Stimulated activated naive B cell treated with anti-CD40 and anti-IgM and Interleukin-4, amounts not matched to agents 10 μg/mL and 1 μg/mL and 100 μg/mL, for 72 hours (primary cell): ENCODE data around the gene RFT1.

Experiments
- ATAC-seq, 2 donors: fragments of 150-1000 bp; cut with Tn5 transposase; replicated peaks; 2 replicates each; pipeline ENCODE4 v1.10.0; 2021; ENCODE audit warnings: moderate library complexity in 1 of 2
- DNase-seq: peaks from one replicate; pipeline ENCODE4 v3.0.0; 2021
- H3K27ac Mint-ChIP-seq: one replicate; pipeline ENCODE4 v1.8.0; 2022; ENCODE audit warnings: mild to moderate bottlenecking, mixed read lengths
- H3K27me3 Mint-ChIP-seq, 2 donors: one replicate each; pipeline ENCODE4 v1.8.0; 2022; ENCODE audit warnings: mixed read lengths in 2 of 2
- H3K36me3 Mint-ChIP-seq, 2 donors: one replicate each; pipeline ENCODE4 v1.8.0; 2022; ENCODE audit warnings: mixed read lengths in 2 of 2, mild to moderate bottlenecking in 1 of 2
- H3K4me1 Mint-ChIP-seq, 2 donors: one replicate each; pipeline ENCODE4 v1.8.0; 2022; ENCODE audit warnings: mixed read lengths in 2 of 2, mild to moderate bottlenecking in 1 of 2
- H3K4me3 Mint-ChIP-seq, 2 donors: one replicate each; pipeline ENCODE4 v1.8.0; 2022; ENCODE audit warnings: mild to moderate bottlenecking in 2 of 2, mixed read lengths in 2 of 2, moderate library complexity in 1 of 2
- H3K9me3 Mint-ChIP-seq, 2 donors: one replicate each; pipeline ENCODE4 v1.8.0; 2022; ENCODE audit warnings: mixed read lengths in 2 of 2, mild to moderate bottlenecking in 1 of 2

RFT1 gene

GRCh38 chr3:53168175-53168923, 38.1 kb upstream of the RFT1 start:
- ATAC-seq, result no peak
- peak overlapping the region; percentile 68 for H3K27ac Mint-ChIP-seq

GRCh38 chr3:53167418-53168174, 37.4 kb upstream of the RFT1 start:
- Mint-ChIP-seq H3K4me1 (peaks cover 76 to 97% of the 10 kb centered on the region in 2 donors), H3K27ac (peak overlapping the region; percentile 43), H3K9me3 (no peaks in the 10 kb centered on the region), H3K36me3 (peaks cover 22 to 41% of the 10 kb centered on the region in 2 donors), H3K4me3 (peak overlapping the region; percentile 17 to 30), H3K27me3 (no peaks in the 10 kb centered on the region)
- peak; percentile 11 to 22 for ATAC-seq
- DNase-seq, result no peak

More at GRCh38 chr3:53168175-53168923, 38.1 kb upstream of the RFT1 start:
- H3K4me1 Mint-ChIP-seq, result peaks cover 76 to 96% of the 10 kb centered on the region in 2 donors
- H3K9me3 Mint-ChIP-seq, result no peaks in the 10 kb centered on the region
- no peak for DNase-seq
- H3K36me3 Mint-ChIP-seq, result peaks cover 20 to 41% of the 10 kb centered on the region in 2 donors
- H3K27me3 Mint-ChIP-seq, result no peaks in the 10 kb centered on the region
- peak overlapping the region; percentile 46 to 57 for H3K4me3 Mint-ChIP-seq

GRCh38 chr3:53166781-53167291, 36.6 kb upstream of the RFT1 start:
- H3K27me3 Mint-ChIP-seq, result no peaks in the 10 kb centered on the region
- H3K4me1 Mint-ChIP-seq, result peaks cover 73 to 95% of the 10 kb centered on the region in 2 donors
- peaks cover 26 to 42% of the 10 kb centered on the region in 2 donors for H3K36me3 Mint-ChIP-seq
- ATAC-seq (no peak), DNase-seq (no peak)
- peak overlapping the region; percentile 43 for H3K27ac Mint-ChIP-seq
- no peaks in the 10 kb centered on the region for H3K9me3 Mint-ChIP-seq
- peak overlapping the region; percentile 4 to 23 for H3K4me3 Mint-ChIP-seq

- peaks cover 67 to 88% of the 10 kb centered on the region in 2 donors for H3K4me1 Mint-ChIP-seq
- no peak for DNase-seq
- H3K9me3 Mint-ChIP-seq, result no peaks in the 10 kb centered on the region
- no peak for ATAC-seq
- peak overlapping the region; percentile 3 for H3K27ac Mint-ChIP-seq
- no peaks in the 10 kb centered on the region for H3K27me3 Mint-ChIP-seq
- H3K36me3 Mint-ChIP-seq, result peaks cover 27 to 47% of the 10 kb centered on the region in 2 donors
- H3K4me3 Mint-ChIP-seq, result peak overlapping the region in 1 of 2 donors; percentile 23
These were observed 36.0 kb upstream of the RFT1 start for GRCh38 chr3:53166206-53166605.

GRCh38 chr3:53164911-53165310, 34.7 kb upstream of the RFT1 start:
- H3K4me3 Mint-ChIP-seq, result no peak overlapping the region
- peaks cover 27 to 41% of the 10 kb centered on the region in 2 donors for H3K36me3 Mint-ChIP-seq
- H3K27me3 Mint-ChIP-seq, result no peaks in the 10 kb centered on the region
- DNase-seq (no peak), ATAC-seq (no peak)
- peaks cover 62 to 83% of the 10 kb centered on the region in 2 donors for H3K4me1 Mint-ChIP-seq
- no peaks in the 10 kb centered on the region for H3K9me3 Mint-ChIP-seq
- no peak overlapping the region for H3K27ac Mint-ChIP-seq

GRCh38 chr3:53163444-53164387, 33.5 kb upstream of the RFT1 start:
- no peak for DNase-seq
- no peak for ATAC-seq
- no peaks in the 10 kb centered on the region for H3K27me3 Mint-ChIP-seq
- H3K4me3 Mint-ChIP-seq, result peak overlapping the region; percentile 92 to 99
- H3K4me1 Mint-ChIP-seq, result peaks cover 57 to 81% of the 10 kb centered on the region in 2 donors
- H3K27ac Mint-ChIP-seq, result peak overlapping the region; percentile 97
- H3K36me3 Mint-ChIP-seq, result peaks cover 23 to 36% of the 10 kb centered on the region in 2 donors
- no peaks in the 10 kb centered on the region for H3K9me3 Mint-ChIP-seq

GRCh38 chr3:53162672-53163443, 32.6 kb upstream of the RFT1 start:
- peak; percentile 29 to 37 for ATAC-seq
- Mint-ChIP-seq H3K27me3 (no peaks in the 10 kb centered on the region), H3K9me3 (no peaks in the 10 kb centered on the region), H3K36me3 (peaks cover 16 to 28% of the 10 kb centered on the region in 2 donors), H3K4me3 (peak overlapping the region; percentile 92 to 99), H3K27ac (peak overlapping the region; percentile 97), H3K4me1 (peaks cover 55 to 77% of the 10 kb centered on the region in 2 donors)
- DNase-seq, result peak; percentile 52

- H3K27ac Mint-ChIP-seq, result peak overlapping the region; percentile 97
- peaks cover 14 to 27% of the 10 kb centered on the region in 2 donors for H3K36me3 Mint-ChIP-seq
- peaks cover 53 to 77% of the 10 kb centered on the region in 2 donors for H3K4me1 Mint-ChIP-seq
- no peaks in the 10 kb centered on the region for H3K9me3 Mint-ChIP-seq
- ATAC-seq, result peak; percentile 57 to 61
- H3K4me3 Mint-ChIP-seq, result peak overlapping the region; percentile 92 to 99
- DNase-seq, result peak; percentile 81
- peaks cover 0 to 8% of the 10 kb centered on the region in 2 donors for H3K27me3 Mint-ChIP-seq
These were observed 31.8 kb upstream of the RFT1 start for GRCh38 chr3:53161820-53162671.

- peaks cover 49 to 71% of the 10 kb centered on the region in 2 donors for H3K4me1 Mint-ChIP-seq
- H3K27me3 Mint-ChIP-seq, result peaks cover 0 to 14% of the 10 kb centered on the region in 2 donors
- DNase-seq (no peak), ATAC-seq (peak; percentile 2 to 6)
- no peaks in the 10 kb centered on the region for H3K9me3 Mint-ChIP-seq
- H3K36me3 Mint-ChIP-seq, result peaks cover 13 to 24% of the 10 kb centered on the region in 2 donors
- peak overlapping the region; percentile 97 for H3K27ac Mint-ChIP-seq
- H3K4me3 Mint-ChIP-seq, result peak overlapping the region; percentile 92 to 99
These were observed 31.2 kb upstream of the RFT1 start for GRCh38 chr3:53161450-53161819.

- peaks cover 5 to 17% of the 10 kb centered on the region in 2 donors for H3K27me3 Mint-ChIP-seq
- DNase-seq (peak; percentile 69), ATAC-seq (peak; percentile 58 to 62)
- H3K4me3 Mint-ChIP-seq, result peak within 1 kb of the TSS; percentile 92 to 99
- H3K27ac Mint-ChIP-seq, result peak within 1 kb of the TSS; percentile 97
- peaks cover 43 to 65% of the 10 kb centered on the region in 2 donors for H3K4me1 Mint-ChIP-seq
- no peaks in the 10 kb centered on the region for H3K9me3 Mint-ChIP-seq
- peaks cover 10 to 22% of the 10 kb centered on the region in 2 donors for H3K36me3 Mint-ChIP-seq
These were observed 30.6 kb upstream of the RFT1 start, which contains the start of gene PRKCD for GRCh38 chr3:53160660-53161449. TSS of gene PRKCD (plus strand) at chr3:53161209. CDS start at chr3:53178423, 17,214 bp downstream.

- ATAC-seq (no peak), DNase-seq (no peak)
- Mint-ChIP-seq H3K4me3 (peak overlapping the region; percentile 92), H3K36me3 (peaks cover 9 to 19% of the 10 kb centered on the region in 2 donors), H3K9me3 (no peaks in the 10 kb centered on the region), H3K4me1 (peaks cover 40 to 58% of the 10 kb centered on the region in 2 donors), H3K27ac (peak overlapping the region; percentile 96), H3K27me3 (peaks cover 12 to 22% of the 10 kb centered on the region in 2 donors)
These were observed 29.9 kb upstream of the RFT1 start for GRCh38 chr3:53160061-53160659.
